Tibial nerve (tissue), 4 donors: ENCODE data around the gene TYRP1. TPM values are rescaled to one million over a fixed set of nuclear protein-coding genes. Genes with fewer than 3 reads are reported as not detected.
"Not testable (repeated sequence)": the region's sequence is repeated elsewhere in the genome, so short reads cannot be mapped to it uniquely, and the experiment has no call there.

Source experiments
- DNase-seq, 2 donors: peaks; one replicate each; pipeline ENCODE4 v3.0.0-alpha.2; 2019; ENCODE audit warnings: low spot score in 2 of 2
- H3K27ac ChIP-seq, 4 donors: fragments of 200-600 bp; sonication (generic) in 3 of 4; one replicate each; pipeline ENCODE4 v1.5.1; 2017 to 2019; ENCODE audit warnings: mild to moderate bottlenecking in 1 of 4
- H3K27me3 ChIP-seq, 2 donors: fragments of 200-600 bp; sonication (generic) in 1 of 2; one replicate each; pipeline versions ENCODE4 v1.5.1 to v1.6.0; 2017 to 2019
- H3K36me3 ChIP-seq, 3 donors: fragments of 200-600 bp; sonication (generic); one replicate each; pipeline ENCODE4 v1.5.1; 2018 to 2019
- H3K4me1 ChIP-seq, 4 donors: fragments of 200-600 bp; sonication (generic) in 3 of 4; one replicate each; pipeline ENCODE4 v1.5.1; 2017 to 2019
- H3K4me3 ChIP-seq, 4 donors: fragments of 200-600 bp; sonication (generic) in 3 of 4; one replicate each; pipeline ENCODE4 v1.5.1; 2017 to 2019; ENCODE audit warnings: mild to moderate bottlenecking in 1 of 4, moderate library complexity in 1 of 4
- H3K9me3 ChIP-seq, 4 donors: fragments of 200-600 bp; sonication (generic) in 3 of 4; one replicate each; pipeline ENCODE4 v1.5.1; 2017 to 2019
- CTCF ChIP-seq, 5 experiments: fragments of 200-600 bp in 3 of 5; fragments of 450-650 bp in 2 of 5; sonication (generic) in 3 of 5; IDR thresholded peaks; one replicate each; pipeline ENCODE4 v1.5.1; 2016 to 2019; ENCODE audit warnings: antibody characterized with exemption in 5 of 5, mild to moderate bottlenecking in 3 of 5, moderate library complexity in 2 of 5
- EP300 ChIP-seq, 2 donors: sonication (generic); formaldehyde crosslinking; IDR thresholded peaks; one replicate each; pipeline ENCODE4 v1.6.1; 2017; ENCODE audit warnings: antibody characterized with exemption in 2 of 2, mild to moderate bottlenecking in 1 of 2
- POLR2A ChIP-seq, 2 donors: fragments of 450-650 bp; IDR thresholded peaks; one replicate each; pipeline ENCODE4 v1.6.1; 2017; ENCODE audit warnings: antibody characterized with exemption in 2 of 2, mild to moderate bottlenecking in 2 of 2, moderate library complexity in 2 of 2
- WGBS, 2 donors: methylation state at CpG; one replicate each; pipeline ENCODE4 v1.1.5; 2018; 5-methylcytosine and 5-hydroxymethylcytosine counted together
- total RNA-seq, 4 donors: library from RNA; depleted of rRNA; stranded (reverse); fragments of >200 nt; gene quantifications; one replicate each; pipeline ENCODE4 v1.1.0, GENCODE V29; 2016

Gene TYRP1
- total RNA-seq, 4 donors from 2014 or later: not detected

- WGBS, 2 donors: 45 to 69% methylated on average over 2 of the region's 2 CpGs
- no peak overlapping the region for H3K4me3 ChIP-seq
- H3K27me3 ChIP-seq: no peaks in the 10 kb centered on the region
- H3K27ac ChIP-seq: no peak overlapping the region
- no peaks in the 10 kb centered on the region for H3K4me1 ChIP-seq
- TF ChIP-seq CTCF (IDR thresholded peaks at IDR 0.05): no peak
- TF ChIP-seq POLR2A (IDR thresholded peaks at IDR 0.05): no peak
- no peak for TF ChIP-seq EP300 (IDR thresholded peaks at IDR 0.05)
- no peaks in the 10 kb centered on the region for H3K9me3 ChIP-seq
- no peaks in the 10 kb centered on the region for H3K36me3 ChIP-seq
- DNase-seq: no peak
Measured at GRCh38 chr9:12666813-12667212, 26.4 kb upstream of the TYRP1 start.

- no peak overlapping the region for H3K4me3 ChIP-seq
- H3K27ac ChIP-seq: no peak overlapping the region
- DNase-seq: no peak
- H3K27me3 ChIP-seq: no peaks in the 10 kb centered on the region
- 58 to 78% methylated on average over 3 of the region's 3 CpGs for WGBS, 2 donors
- H3K4me1 ChIP-seq: no peaks in the 10 kb centered on the region
- H3K9me3 ChIP-seq: no peaks in the 10 kb centered on the region
- no peaks in the 10 kb centered on the region for H3K36me3 ChIP-seq
- TF ChIP-seq POLR2A (IDR thresholded peaks at IDR 0.05) (no peak), EP300 (IDR thresholded peaks at IDR 0.05) (no peak), CTCF (IDR thresholded peaks at IDR 0.05) (no peak)
Measured at GRCh38 chr9:12667892-12668291, 25.3 kb upstream of the TYRP1 start.

GRCh38 chr9:12670006-12670405, 23.2 kb upstream of the TYRP1 start:
- Histone ChIP-seq H3K27me3 (no peaks in the 10 kb centered on the region), H3K36me3 (no peaks in the 10 kb centered on the region), H3K4me3 (no peak overlapping the region), H3K4me1 (no peaks in the 10 kb centered on the region), H3K9me3 (no peaks in the 10 kb centered on the region), H3K27ac (no peak overlapping the region)
- 74 to 80% methylated on average over 2 of the region's 2 CpGs for WGBS, 2 donors
- TF ChIP-seq CTCF (IDR thresholded peaks at IDR 0.05) (no peak), EP300 (IDR thresholded peaks at IDR 0.05) (no peak), POLR2A (IDR thresholded peaks at IDR 0.05) (no peak)
- DNase-seq: no peak

- WGBS, 2 donors: 42 to 56% methylated on average over 5 of the region's 5 CpGs
- H3K4me3 ChIP-seq: no peak overlapping the region
- H3K4me1 ChIP-seq: no peaks in the 10 kb centered on the region
- no peaks in the 10 kb centered on the region for H3K36me3 ChIP-seq
- no peaks in the 10 kb centered on the region for H3K9me3 ChIP-seq
- no peak overlapping the region for H3K27ac ChIP-seq
- no peak for DNase-seq
- TF ChIP-seq CTCF (IDR thresholded peaks at IDR 0.05) (no peak), POLR2A (IDR thresholded peaks at IDR 0.05) (no peak), EP300 (IDR thresholded peaks at IDR 0.05) (no peak)
- H3K27me3 ChIP-seq: no peaks in the 10 kb centered on the region
Measured at GRCh38 chr9:12674961-12675360, 18.2 kb upstream of the TYRP1 start.

- not testable (repeated sequence) for DNase-seq, H3K27me3 ChIP-seq, H3K36me3 ChIP-seq, H3K4me1 ChIP-seq, H3K27ac ChIP-seq, H3K4me3 ChIP-seq, H3K9me3 ChIP-seq
- 97 to 98% methylated on average over 11 of the region's 11 CpGs for WGBS, 2 donors
Measured at GRCh38 chr9:12677462-12678126, 15.6 kb upstream of the TYRP1 start.

GRCh38 chr9:12680341-12680740, 12.8 kb upstream of the TYRP1 start:
- Histone ChIP-seq H3K27me3 (no peaks in the 10 kb centered on the region), H3K4me3 (no peak overlapping the region), H3K27ac (no peak overlapping the region), H3K36me3 (no peaks in the 10 kb centered on the region), H3K9me3 (no peaks in the 10 kb centered on the region), H3K4me1 (no peaks in the 10 kb centered on the region)
- no peak for DNase-seq
- WGBS, 2 donors: 11 to 14% methylated on average over 2 of the region's 2 CpGs
- TF ChIP-seq CTCF (IDR thresholded peaks at IDR 0.05) (no peak), POLR2A (IDR thresholded peaks at IDR 0.05) (no peak), EP300 (IDR thresholded peaks at IDR 0.05) (no peak)
